ENCODE data around the gene RINL.

The RINL gene

GRCh38 chr19:38877781-38878574 is at the start of gene RINL:
TSS of gene RINL (minus strand) at chr19:38878275. CDS start at chr19:38876742, 1,533 bp downstream.
- peak in 2 of 3 donors; percentile 52 to 57 for DNase-seq (ENCODE audit: low read depth in 2 of 3, low spot score in 1 of 3)

- DNase-seq (ENCODE audit: low read depth in 2 of 3, low spot score in 1 of 3) = no peak
These were observed 46.3 kb upstream of the RINL start for GRCh38 chr19:38924388-38924787.

- no peak for DNase-seq (ENCODE audit: low read depth in 2 of 3, low spot score in 1 of 3)
These were observed 44.4 kb upstream of the RINL start for GRCh38 chr19:38922482-38922881.

- no peak for DNase-seq (ENCODE audit: low read depth in 2 of 3, low spot score in 1 of 3)
These were observed 43.6 kb upstream of the RINL start for GRCh38 chr19:38921420-38922274.

GRCh38 chr19:38920602-38921419 is 42.7 kb upstream of the RINL start:
- DNase-seq (ENCODE audit: low read depth in 2 of 3, low spot score in 1 of 3) = no peak

- DNase-seq (ENCODE audit: low read depth in 2 of 3, low spot score in 1 of 3) = no peak
These were observed 41.9 kb upstream of the RINL start for GRCh38 chr19:38919837-38920601.

GRCh38 chr19:38918526-38918925 is 40.5 kb upstream of the RINL start:
- DNase-seq (ENCODE audit: low read depth in 2 of 3, low spot score in 1 of 3) = no peak

GRCh38 chr19:38917921-38918491 is 39.9 kb upstream of the RINL start:
- DNase-seq (ENCODE audit: low read depth in 2 of 3, low spot score in 1 of 3) = no peak

GRCh38 chr19:38917516-38917915 is 39.4 kb upstream of the RINL start:
- no peak for DNase-seq (ENCODE audit: low read depth in 2 of 3, low spot score in 1 of 3)

- no peak for DNase-seq (ENCODE audit: low read depth in 2 of 3, low spot score in 1 of 3)
These were observed 37.5 kb upstream of the RINL start for GRCh38 chr19:38915329-38916321.

- DNase-seq (ENCODE audit: low read depth in 2 of 3, low spot score in 1 of 3) = no peak
These were observed 35.9 kb upstream of the RINL start for GRCh38 chr19:38913958-38914357.

- DNase-seq (ENCODE audit: low read depth in 2 of 3, low spot score in 1 of 3) = no peak
These were observed 34.8 kb upstream of the RINL start for GRCh38 chr19:38912600-38913514.

GRCh38 chr19:38911388-38912001 is 33.4 kb upstream of the RINL start:
- DNase-seq (ENCODE audit: low read depth in 2 of 3, low spot score in 1 of 3) = no peak

- DNase-seq (ENCODE audit: low read depth in 2 of 3, low spot score in 1 of 3) = no peak
These were observed 32.4 kb upstream of the RINL start for GRCh38 chr19:38910488-38910887.

GRCh38 chr19:38908911-38909310 is 30.8 kb upstream of the RINL start:
- DNase-seq (ENCODE audit: low read depth in 2 of 3, low spot score in 1 of 3) = no peak

GRCh38 chr19:38907670-38908069 is 29.6 kb upstream of the RINL start:
- DNase-seq (ENCODE audit: low read depth in 2 of 3, low spot score in 1 of 3) = no peak

GRCh38 chr19:38907227-38907626 is 29.2 kb upstream of the RINL start:
- no peak for DNase-seq (ENCODE audit: low read depth in 2 of 3, low spot score in 1 of 3)

- DNase-seq (ENCODE audit: low read depth in 2 of 3, low spot score in 1 of 3) = no peak
These were observed 27.5 kb upstream of the RINL start for GRCh38 chr19:38905620-38906019.
